Sciatic nerve (tissue), 2 donors: Measurements from ENCODE around the gene CACNA1F. TPM values are rescaled to one million over a fixed set of nuclear protein-coding genes. Genes with fewer than 3 reads are reported as not detected.

Experiments used
- ATAC-seq: fragments of 200-7000 bp; cut with Tn5 transposase; one replicate; pipeline ENCODE4 v1.9.1; 2020; ENCODE audit warnings: mild to moderate bottlenecking, moderate library complexity
- DNase-seq: peaks from one replicate; pipeline ENCODE4 v3.0.0-alpha.2; 2020; ENCODE audit warnings: low spot score
- intact Hi-C: fragments of 100-400 bp; cut with DNase I; formaldehyde crosslinking; loops from one replicate; pipeline ENCODE4 v1.14.2; 2022
- total RNA-seq: library from RNA; stranded (reverse); fragmentation: NEBNext Ultra II Directional; extraction: Animal tissue kit (Norgen Biotek cat#: 25700); gene quantifications from one replicate; pipeline ENCODE4 v1.2.1, GENCODE V29; 2021
- donor health status: DM: no; HTN: no; CAD: no.
- donor health status: DM: no; HTN: no; CAD: no.

Gene CACNA1F
- total RNA-seq, 1 donor from 2014 or later: 0.22 TPM

GRCh38 chrX:49233887-49234555 lies 881 bp upstream of the CACNA1F start:
- intact Hi-C loops: no loop called here
- ATAC-seq: no peak

GRCh38 chrX:49232525-49232924 lies 615 bp downstream of the CACNA1F start:
- no peak for ATAC-seq
- intact Hi-C loops: no loop called here

More at GRCh38 chrX:49233887-49234555, 881 bp upstream of the CACNA1F start:
- DNase-seq: no peak

GRCh38 chrX:49231333-49232000 lies 1.7 kb downstream of the CACNA1F start:
- intact Hi-C loops: no loop called here
- ATAC-seq (no peak), DNase-seq (no peak)

More at GRCh38 chrX:49232525-49232924, 615 bp downstream of the CACNA1F start:
- no peak for DNase-seq

GRCh38 chrX:49230500-49231232 lies 2.5 kb downstream of the CACNA1F start:
- intact Hi-C loops: no loop called here
- ATAC-seq: peak; percentile 63

GRCh38 chrX:49228185-49228584 lies 5.0 kb downstream of the CACNA1F start:
- ATAC-seq (no peak), DNase-seq (no peak)
- intact Hi-C loops: no loop called here

More at GRCh38 chrX:49230500-49231232, 2.5 kb downstream of the CACNA1F start:
- peak; percentile 72 for DNase-seq

GRCh38 chrX:49227726-49228125 lies 5.4 kb downstream of the CACNA1F start:
- DNase-seq (no peak), ATAC-seq (no peak)
- intact Hi-C loops: no loop called here

- no peak for DNase-seq
- no peak for ATAC-seq
- intact Hi-C loops: no loop called here
These were observed 6.2 kb downstream of the CACNA1F start for GRCh38 chrX:49226946-49227345.

- intact Hi-C loops: no loop called here
- ATAC-seq (no peak), DNase-seq (no peak)
These were observed 7.3 kb downstream of the CACNA1F start for GRCh38 chrX:49225858-49226257.

GRCh38 chrX:49221868-49222267 lies 11.3 kb downstream of the CACNA1F start:
- intact Hi-C loops: no loop called here
- no peak for DNase-seq
- no peak for ATAC-seq

- DNase-seq (no peak), ATAC-seq (no peak)
- intact Hi-C loops: no loop called here
These were observed 13.0 kb downstream of the CACNA1F start for GRCh38 chrX:49220100-49220499.

GRCh38 chrX:49214996-49215526 lies 18.1 kb downstream of the CACNA1F start:
- intact Hi-C loops: loop anchor here (5.0 kb wide), 1 partner anchor 1097 kb away; no protein-coding TSS in a partner anchor
- no peak for ATAC-seq
- DNase-seq: no peak

GRCh38 chrX:49214416-49214815 lies 18.7 kb downstream of the CACNA1F start:
- no peak for ATAC-seq
- intact Hi-C loops: loop anchor here (5.0 kb wide), 1 partner anchor 1098 kb away; no protein-coding TSS in a partner anchor
- no peak for DNase-seq

- DNase-seq: no peak
- ATAC-seq: no peak
- intact Hi-C loops: loop anchor here (5.0 kb wide), 1 partner anchor 1099 kb away; no protein-coding TSS in a partner anchor
These were observed 20.3 kb downstream of the CACNA1F start for GRCh38 chrX:49212861-49213260.

- no peak for ATAC-seq
- intact Hi-C loops: loop anchor here (5.0 kb wide), 1 partner anchor 1100 kb away; no protein-coding TSS in a partner anchor
These were observed 20.9 kb downstream of the CACNA1F start for GRCh38 chrX:49212209-49212608.

GRCh38 chrX:49211074-49211473 lies 22.1 kb downstream of the CACNA1F start:
- ATAC-seq (no peak), DNase-seq (no peak)
- intact Hi-C loops: loop anchor here (5.0 kb wide), 1 partner anchor 1101 kb away; no protein-coding TSS in a partner anchor

More at GRCh38 chrX:49212209-49212608, 20.9 kb downstream of the CACNA1F start:
- DNase-seq: no peak

GRCh38 chrX:49210406-49210805 lies 22.7 kb downstream of the CACNA1F start:
- intact Hi-C loops: loop anchor here (5.0 kb wide), 1 partner anchor 1102 kb away; no protein-coding TSS in a partner anchor
- no peak for ATAC-seq
- DNase-seq: no peak

GRCh38 chrX:49209434-49210251 lies 23.5 kb downstream of the CACNA1F start:
- intact Hi-C loops: loop anchor here (5.0 kb wide), 1 partner anchor 1103 kb away; no protein-coding TSS in a partner anchor
- DNase-seq (no peak), ATAC-seq (no peak)

- ATAC-seq (no peak), DNase-seq (no peak)
- intact Hi-C loops: no loop called here
These were observed 24.7 kb downstream of the CACNA1F start for GRCh38 chrX:49208399-49208798.
